Neural progenitor cell (in vitro differentiated cells): ENCODE measurements around the gene SLC39A6.

Source experiments
- CTCF ChIP-seq: fragments of 200-600 bp; sonication (generic); IDR thresholded peaks from 2 replicates; pipeline ENCODE4 v1.5.1; 2017; ENCODE audit warnings: antibody characterized with exemption, mild to moderate bottlenecking
- EZH2 ChIP-seq: fragments of 200-600 bp; sonication (generic); IDR thresholded peaks from 2 replicates; pipeline ENCODE4 v1.6.1; 2017; ENCODE audit warnings: antibody characterized with exemption, mild to moderate bottlenecking, moderate library complexity
- EZH2phosphoT487 ChIP-seq: fragments of 200-600 bp; sonication (generic); IDR thresholded peaks from 2 replicates; pipeline ENCODE4 v1.6.1; 2017; ENCODE audit warnings: antibody characterized with exemption

DNA sequence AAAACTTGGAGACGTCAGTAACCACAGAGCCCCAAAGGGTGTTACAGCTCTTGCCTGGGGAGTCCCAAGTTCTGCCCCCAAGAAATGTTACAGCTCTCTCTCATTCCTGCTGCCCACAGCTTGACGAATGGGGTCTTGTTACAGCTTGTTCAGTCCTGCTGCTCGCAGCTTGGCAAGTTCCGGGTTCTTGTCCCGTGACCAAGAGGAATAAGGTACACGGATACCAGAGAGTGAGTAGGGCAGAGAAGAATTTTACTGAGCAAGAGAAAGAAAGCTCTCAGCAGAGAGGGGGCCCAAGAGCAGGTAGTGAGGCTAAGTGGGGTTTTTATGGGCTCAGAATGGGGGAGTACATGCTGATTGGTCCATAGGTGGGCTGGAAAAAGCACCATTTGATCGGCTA, 27.2 kb downstream of the SLC39A6 start:
- TF ChIP-seq CTCF (no peak), EZH2phosphoT487 (no peak), EZH2 (no peak)
